Stimulated activated CD4-positive, alpha-beta T cell treated with anti-CD3 and anti-CD28 coated beads, Interleukin-15, amount 100 ng/mL, for 24 hours (primary cell): ENCODE data around the gene MTRFR.
"Not testable (repeated sequence)": the region's sequence is repeated elsewhere in the genome, so short reads cannot be mapped to it uniquely, and the experiment has no call there.

Source experiments
- DNase-seq: peaks from one replicate; pipeline ENCODE4 v3.0.0-alpha.2; 2020

MTRFR gene

DNA sequence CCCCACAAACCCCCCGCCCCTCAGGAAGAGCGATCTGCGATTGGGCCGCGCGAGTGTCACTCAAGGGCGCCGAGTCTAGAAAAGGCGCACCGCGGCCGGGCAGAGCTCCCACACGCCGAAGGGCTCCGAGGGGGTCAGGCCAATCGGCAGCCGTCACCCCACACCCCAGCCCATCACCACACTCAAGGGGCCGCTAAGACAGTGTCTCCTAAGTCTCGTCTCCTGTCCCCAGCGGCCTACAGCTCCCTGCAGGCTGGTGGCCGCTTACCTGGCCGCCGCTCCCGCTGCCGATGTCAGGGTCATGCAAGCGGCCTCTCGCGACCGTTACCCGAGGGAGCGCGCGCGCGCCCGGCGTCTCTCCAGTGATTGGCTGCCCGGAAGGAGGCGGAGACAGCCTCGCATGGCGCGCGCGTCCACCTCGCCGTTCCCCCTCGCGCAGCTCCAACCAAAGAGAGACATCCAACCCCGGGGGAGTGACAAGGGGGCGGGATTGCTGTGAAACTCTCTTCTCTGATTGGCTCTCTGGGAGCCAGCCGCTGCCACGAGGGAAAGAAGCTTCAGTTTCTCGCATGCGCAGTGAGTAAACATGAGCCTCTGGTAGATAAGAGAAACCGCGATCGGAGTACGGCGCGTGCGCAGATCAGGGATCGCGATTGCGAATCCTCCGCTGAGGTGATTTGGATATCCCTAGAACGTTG lies at the start of gene MTRFR, which contains the start of gene MPHOSPH9:
Gene MTRFR (plus strand): TSS at position 630 of the 698 bp plus-strand sequence. CDS start 20,239 bp downstream, outside the sequence.
Gene MPHOSPH9 (minus strand): TSS at position 335 of the 698 bp plus-strand sequence. CDS start 2,777 bp downstream, outside the sequence.
- DNase-seq: peak; percentile 99

DNA sequence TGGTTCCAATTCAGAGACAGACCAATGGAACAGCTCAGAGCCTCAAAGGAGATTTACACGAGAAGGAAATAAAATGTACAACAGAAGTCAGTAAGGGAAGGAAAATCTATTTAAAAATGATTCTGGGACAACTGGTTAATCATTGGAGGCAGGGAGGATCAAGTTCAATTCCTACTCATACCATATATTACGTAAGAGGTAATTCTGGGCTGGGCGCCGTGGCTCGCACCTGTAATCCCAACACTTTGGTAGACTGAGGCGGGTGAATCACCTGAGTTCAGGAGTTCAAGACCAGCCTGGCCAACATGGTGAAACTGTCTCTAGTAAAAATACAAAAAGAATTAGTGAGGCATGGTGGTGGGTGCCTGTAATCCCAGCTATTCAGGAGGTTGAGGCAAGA lies 45.6 kb upstream of the MTRFR start:
- no peak for DNase-seq

DNA sequence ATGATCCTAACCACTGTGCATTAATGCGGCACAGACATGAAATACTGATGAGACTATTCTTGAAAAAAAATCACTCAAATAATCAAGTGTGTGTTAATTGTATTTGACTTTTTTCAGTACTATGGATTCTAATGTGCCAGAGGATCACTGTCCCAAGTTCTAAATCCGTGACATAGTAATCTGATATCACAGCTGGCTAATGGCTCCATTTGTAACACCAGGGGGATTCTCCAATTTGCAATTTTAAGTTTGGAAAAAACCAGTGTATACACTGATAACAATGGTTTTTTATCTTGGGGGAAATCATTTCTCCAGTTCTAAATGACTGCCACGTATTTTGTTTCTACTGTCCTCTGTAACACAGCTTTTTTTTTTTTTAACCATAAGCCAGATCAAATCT lies 33.3 kb upstream of the MTRFR start:
- no peak for DNase-seq

DNA sequence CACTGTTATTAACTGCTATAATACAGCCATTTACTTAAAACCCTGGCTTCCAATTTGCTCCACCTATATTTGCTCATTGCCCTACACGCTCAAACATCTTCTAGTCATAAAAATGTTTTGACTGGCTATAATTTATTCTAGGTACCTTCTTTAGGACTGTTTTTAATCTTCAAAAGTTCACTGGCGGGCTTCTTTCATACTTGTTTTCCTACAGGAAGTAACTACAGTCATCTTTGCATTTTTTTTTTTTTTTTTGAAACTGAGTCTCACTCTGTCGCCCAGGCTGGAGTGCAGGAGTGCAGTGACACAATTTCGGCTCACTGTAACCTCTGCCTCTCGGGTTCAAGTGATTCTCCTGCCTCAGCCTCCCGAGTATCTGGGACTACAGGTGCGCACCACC lies 32.8 kb upstream of the MTRFR start:
- peak; percentile 12 for DNase-seq

DNA sequence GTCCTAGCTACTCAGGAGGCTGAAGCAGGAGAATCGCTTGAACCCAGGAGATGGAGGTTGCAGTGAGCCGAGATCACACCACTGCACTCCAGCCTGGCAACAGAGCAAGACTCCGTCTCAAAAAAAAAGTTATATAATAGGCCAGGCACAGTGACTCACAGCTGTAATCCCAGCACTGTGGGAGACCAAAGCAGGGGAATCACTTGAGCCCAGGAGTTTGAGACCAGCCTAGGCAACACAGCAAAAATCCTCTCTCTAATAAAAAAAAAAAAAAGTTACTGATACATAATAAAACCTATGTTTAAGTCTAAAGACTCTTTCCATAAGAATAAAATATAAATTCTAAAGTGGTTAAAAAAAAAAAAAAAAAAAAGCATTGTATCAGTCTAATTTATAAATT lies 26.4 kb upstream of the MTRFR start:
- DNase-seq: not testable (repeated sequence)

DNA sequence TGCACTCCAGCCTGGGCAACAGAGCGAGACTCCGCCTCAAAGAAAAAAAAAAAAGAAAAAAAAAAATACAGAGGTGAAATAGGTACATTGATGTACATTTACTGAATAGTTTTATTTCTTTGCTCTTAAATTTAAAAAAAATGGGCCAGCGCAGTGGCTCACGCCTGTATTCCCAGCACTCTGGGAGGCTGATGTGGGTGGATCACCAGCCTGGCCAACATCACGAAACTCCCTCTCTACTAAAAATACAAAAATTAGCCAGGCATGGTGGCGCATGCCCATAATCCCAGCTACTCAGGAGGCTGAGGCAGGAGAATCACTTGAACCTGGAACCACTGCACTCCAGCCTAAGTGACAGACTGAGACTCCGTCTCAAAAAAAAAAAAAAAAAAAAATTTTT lies 25.4 kb upstream of the MTRFR start:
- not testable (repeated sequence) for DNase-seq

DNA sequence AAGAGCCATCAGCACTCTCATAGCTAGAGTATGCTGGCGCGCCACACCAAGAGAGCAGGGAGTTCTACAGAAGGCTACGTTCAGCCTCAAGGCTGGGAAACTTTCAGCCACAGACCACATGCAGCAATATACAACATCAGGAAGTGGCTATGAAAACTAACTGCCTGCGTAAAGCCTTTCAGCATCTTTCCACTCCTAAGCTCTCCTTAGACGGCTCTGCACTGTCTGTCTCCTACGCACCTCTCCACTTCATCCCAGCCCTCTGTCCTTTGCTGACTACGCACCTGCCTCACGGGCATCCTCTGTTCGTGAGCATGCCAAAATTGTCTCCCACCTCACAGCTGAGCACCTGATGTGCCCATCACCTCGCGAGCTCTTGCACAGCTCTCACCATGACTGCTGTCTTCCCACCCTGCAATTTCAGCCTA lies 10.0 kb upstream of the MTRFR start:
- peak; percentile 74 for DNase-seq

DNA sequence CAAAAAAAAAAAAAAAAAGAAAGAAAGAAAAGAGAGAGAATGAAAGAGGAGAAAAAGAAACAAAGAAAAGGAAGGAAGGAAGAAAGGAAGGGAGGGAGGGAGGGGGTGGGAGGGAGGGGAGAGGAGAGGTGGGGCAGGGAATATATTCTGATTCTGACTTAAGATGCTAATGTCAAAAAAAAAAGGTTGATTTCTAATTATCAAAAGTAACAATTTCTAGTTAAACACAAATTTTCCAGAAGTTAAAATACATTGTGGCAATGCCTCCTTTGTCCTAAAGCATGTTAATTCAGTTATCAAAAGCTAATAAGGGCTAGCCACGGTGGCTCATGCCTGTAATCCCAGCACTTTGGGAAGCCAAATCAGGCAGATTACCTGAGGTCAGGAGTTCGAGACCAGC lies 7.8 kb upstream of the MTRFR start:
- DNase-seq: no peak

DNA sequence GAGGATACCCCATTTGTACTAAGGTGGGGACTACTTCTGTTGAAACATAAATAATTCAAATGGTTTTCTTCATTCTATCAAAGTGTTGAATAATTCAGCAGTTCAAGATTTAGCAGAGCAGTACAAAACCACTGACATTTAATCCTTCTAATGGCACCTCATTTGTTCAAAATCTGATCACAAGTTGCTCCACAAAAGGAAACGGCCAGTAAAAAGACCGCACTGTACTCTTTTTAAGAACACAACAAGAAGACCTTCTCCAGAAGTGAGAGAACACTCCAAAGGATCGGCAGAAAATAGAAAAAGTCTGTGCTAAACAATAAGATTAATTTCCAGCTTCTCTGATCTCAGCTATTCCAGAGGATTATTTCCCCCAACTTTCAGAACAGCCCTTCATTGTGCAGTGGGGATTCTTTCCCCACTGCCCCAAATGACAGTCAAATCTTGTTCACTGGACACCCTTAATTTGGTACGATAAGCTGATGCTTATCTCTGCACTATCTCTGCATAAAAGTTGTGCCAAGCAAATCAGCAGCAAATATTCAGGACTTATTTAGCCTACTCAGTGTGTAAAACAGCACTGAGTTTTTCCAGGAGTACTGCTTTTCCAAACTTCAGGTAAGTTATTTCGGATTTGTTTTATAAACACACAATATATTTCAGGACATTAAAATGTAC lies 5.5 kb upstream of the MTRFR start:
- no peak for DNase-seq

DNA sequence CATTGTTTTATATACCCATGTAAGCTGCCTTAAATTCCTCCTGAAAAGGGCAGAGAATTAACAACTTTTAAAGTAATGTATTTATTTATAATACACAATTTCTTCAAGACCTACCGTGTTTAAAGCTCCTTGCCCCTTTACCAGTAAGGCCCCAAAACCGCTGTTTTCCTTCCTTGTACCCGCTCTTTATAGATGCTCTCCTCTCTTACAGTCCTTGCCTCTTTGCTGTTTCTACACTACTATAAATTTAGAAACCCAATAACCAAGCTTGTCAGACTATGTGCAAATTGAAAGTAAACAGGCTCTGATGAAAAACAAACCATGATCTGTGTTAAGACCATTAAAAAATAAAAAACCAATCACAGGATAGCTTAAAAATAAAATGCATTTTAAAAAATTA lies 4.2 kb upstream of the MTRFR start:
- DNase-seq: no peak

DNA sequence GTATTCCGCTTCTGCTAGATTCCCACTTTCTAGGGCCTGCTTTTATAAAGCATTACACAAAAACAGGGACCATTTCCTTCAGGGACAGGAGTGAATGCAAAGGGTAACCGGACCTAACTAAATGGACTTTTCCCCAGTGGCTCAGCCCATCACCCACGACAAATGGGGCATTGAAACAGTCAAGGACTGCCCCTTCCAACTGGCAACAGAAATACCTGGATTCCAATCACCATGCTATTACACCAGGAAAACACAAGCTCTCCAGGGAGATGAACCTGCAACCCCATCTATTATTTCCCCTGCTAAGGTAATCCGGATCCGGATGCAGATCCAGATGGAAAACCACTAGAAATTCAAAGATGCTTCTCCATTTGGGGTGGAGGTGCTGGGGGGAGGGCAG lies 1.3 kb upstream of the MTRFR start:
- no peak for DNase-seq

DNA sequence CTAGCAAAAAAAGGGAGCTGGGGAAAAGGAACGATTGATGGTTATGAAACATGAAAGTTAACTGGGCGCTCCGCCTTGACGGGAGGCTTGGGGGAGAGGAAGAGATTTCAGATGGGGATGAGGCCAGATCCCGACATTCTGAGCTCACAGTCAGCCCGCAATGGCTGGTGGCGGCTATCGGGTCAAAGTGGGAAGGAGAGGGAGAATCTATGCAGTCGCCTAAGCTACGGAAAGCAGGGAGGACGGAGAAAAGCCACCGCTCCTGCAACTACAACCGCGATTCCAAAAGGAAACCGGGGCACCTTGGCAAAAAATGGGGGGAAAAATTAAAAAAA lies 797 bp upstream of the MTRFR start:
- no peak for DNase-seq

DNA sequence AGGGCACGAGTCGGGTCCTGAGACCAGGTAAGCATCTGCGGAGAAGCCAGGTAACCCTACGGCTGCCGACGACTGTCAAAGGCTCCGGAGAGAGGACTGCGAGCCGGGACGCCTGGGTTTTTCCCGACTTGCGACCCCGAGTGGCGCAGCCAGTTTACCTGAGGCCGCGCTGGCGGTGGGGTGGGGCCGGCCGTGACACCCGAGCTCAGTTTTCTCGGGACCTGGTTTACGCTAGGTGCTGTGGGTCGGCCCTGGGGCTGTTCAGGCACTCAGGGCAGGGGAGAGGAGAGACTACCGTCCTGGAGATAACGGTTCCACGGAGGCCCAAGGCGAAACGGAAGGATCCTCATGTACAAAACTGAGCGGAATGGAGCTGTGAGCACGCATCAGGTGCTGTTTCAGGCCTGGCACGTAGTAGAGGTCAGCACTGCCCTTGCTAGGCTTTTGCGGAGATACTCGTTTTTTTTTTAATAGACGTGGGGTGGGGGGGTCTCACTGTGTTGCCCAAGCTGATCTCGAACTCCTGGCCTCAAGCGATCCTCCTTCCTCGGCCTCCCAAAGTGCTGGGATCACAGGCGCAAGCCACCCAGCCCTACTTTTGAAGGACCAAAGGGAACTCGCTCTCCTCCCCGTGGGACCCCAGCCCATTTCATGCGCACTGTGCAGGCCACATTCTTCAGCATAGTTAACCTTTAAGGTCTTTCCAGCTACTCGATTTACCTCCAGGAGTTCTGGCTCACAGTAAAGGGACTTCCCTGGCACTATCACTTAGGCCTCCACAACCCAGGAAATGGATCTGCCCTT lies 471 bp downstream of the MTRFR start:
- DNase-seq: no peak

DNA sequence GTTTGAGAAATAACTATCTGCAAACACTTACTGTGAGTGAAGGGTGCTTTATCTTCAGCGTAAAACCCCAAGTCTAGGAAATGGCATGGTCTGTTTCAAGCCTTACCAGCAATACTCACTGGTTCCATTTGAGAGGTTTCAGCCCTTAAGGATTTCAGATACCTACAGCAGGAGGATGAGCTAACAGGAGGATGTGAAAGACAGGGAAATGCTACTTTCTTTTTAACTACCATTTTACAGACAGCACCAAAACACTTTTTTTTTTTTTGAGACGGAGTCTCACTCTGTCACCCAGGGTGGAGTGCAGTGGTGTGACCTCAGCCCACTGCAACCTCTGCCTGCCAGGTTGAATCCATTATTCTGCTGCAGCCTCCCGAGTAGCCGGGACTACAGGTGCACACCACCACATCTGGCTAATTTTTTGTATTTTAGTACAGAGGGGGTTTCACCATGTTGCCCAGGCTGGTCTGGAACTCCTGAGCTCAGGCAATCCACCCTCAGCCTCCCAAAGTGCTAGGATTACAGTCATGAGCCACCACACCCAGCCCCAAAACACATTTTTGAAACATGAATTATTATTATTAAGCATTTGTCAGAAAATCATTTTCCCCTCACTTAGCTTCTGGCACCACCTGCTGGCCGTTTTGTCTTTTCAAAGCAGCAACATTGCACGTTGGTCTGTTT lies 4.6 kb downstream of the MTRFR start:
- peak; percentile 80 for DNase-seq

DNA sequence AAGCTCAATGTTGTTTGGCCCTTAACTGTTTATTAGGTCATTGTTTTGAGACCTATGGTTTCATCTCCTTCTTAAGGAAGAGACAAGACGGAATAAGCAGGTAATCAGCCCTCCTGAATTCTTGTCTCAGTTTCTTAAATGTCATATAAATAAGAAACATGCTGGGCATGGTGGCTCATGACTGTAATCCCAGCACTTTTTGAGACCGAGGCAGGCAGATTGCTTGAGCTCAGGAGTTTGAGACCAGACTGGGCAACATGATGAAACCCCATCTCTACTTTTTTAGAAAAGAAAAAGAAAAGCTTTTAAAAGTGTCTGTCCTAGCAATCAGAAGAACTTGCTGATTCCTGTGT lies 5.1 kb downstream of the MTRFR start:
- DNase-seq: no peak

DNA sequence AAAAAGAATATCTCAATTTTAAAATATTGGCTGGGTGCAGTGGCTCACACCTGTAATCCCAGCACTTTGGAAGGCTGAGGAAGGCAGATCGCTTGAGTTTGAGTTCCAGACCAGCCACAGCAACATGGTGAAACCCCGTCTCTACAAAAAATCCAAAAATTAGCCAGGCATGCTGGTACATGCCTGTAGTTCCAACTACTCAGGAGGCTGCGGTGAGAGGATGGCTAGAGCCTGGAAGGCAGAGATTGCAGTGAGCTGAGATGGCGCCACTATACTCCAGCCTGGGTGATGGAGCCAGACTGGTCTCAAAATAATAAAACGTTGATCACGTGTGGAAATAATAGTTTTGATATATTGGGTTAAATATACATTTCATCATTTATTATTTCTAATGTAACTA lies 5.7 kb downstream of the MTRFR start:
- no peak for DNase-seq

DNA sequence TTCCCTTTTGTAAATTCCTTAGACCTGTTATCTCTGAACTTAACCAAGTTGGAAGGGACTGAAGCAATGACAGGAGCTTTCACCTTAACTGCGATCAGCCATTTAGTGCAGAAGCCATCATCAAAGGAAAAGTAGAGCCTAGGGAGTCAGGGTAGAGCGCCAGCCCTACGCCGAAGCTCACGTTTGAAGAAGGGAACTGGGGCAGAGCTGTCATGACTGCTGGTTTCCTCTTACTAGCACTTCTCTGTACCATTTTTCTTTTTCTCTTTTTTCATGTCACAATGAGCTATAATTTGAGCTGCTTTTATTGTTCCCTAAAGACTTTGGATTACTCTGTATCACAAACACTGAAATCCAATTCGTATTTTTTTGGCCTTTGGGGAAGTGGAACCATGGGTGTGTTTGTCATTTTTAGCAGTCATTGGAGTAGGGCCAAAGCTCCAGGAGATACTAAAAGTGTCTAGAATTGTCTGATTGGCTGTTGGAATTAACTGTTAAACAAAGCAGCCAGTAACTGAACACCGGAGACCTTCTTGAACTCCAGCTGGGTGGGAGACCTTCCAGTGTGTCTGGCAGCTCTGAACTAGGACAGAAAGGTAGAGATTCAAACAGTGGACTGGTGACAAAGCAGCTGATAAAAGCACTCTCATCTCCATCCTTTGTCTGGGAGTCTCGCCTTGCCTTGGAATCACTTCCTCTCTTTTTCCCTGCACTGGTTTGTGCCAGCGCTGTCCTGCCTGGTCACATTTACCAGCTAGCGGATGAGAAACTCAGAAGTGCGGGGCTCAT lies 9.1 kb downstream of the MTRFR start:
- DNase-seq: no peak

DNA sequence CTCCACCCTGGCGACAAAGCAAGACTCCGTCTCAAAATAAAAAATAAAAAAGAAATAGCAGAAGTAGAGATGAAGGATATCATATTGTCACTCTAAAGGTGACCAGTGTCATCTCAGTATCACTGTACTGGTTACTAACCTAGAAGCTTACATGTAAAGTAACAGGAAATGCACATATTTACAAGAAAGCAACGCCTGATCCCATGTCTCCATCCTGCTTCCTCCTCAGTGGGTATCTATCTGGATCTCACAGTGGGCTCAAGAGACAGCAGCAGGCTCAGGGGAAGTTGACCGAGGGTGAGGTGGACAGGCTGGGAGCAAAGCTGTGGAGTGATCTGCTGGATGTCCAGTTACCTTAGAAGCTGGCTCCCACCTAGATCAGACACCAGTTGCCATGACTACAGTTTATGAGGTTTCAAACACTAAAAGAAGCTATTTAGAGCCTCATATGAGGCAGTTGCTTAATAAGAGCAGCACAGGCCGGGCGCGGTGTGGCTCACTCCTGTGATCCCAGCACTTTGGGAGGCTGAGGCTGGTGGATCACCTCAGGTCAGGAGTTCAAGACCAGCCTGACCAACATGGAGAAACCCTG lies 10.5 kb downstream of the MTRFR start:
- no peak for DNase-seq

DNA sequence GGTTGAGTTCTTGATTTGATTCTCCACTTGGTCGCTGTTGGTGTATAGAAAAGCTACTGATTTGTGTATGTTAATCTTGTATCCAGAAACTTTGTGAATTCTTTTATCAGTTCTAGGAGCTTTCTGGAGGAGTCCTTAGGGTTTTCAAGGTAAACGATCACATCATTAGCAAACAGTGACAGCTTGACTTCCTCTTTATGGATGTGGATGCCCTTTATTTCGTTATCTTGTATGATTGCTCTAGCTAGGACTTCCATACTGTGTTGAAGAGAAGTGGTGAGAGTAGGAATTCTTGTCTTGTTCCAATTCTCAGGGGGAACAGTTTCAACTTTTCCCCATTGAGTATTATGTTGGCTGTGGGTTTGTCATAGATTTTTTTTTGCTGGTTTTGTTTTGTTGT lies 12.4 kb downstream of the MTRFR start:
- no peak for DNase-seq

DNA sequence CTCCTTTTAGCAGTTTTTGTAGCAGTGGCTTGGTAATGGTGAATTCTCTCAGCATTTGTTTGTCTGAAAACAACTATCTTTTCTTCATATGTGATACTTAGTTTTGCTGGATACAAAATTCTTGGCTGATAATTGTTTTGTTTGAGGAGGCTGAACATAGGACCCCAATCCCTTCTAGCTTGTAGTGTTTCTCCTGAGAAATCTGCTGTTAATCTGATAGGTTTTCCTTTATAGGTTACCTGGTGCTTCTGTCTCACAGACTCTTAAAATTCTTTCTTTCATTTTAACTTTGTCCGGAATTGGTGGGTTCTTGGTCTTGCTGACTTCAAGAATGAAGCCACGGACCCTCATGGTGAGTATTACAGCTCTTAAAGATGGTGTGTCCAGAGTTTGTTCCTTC lies 14.9 kb downstream of the MTRFR start:
- DNase-seq: not testable (repeated sequence)

DNA sequence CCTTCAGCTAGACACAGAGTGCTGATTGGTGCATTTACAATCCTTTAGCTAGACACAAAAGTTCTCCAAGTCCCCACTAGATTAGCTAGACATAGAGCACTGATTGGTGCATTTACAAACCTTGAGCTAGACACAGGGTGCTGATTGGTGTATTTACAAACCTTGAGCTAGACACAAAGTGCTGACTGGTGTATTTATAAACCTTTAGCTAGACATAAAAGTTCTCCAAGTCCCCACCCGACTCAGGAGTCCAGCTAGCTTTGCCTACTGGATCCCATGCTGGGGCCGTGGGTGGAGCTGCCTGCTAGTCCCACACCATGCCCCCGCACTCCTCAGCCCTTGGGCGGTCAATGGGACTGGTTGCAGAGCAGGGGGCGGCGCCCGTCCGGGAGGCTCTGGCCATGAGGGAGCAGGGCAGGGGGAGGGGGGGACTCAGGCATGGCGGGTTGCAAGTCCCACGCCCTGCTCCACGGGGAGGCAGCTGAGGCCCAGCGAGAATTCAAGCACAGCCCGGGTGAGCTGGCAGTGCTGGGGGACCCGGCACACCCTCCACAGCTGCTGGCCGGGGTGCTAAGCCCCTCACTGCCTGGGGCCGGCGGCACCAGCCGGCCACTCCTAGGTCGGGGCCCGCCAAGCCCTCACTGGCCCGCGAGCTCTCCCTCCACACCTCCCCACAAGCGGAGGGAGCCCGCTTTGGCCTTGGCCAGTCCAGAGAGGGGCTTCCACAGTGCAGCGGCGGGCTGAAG lies 15.9 kb downstream of the MTRFR start:
- DNase-seq: not testable (repeated sequence)
